CD8-positive, alpha-beta memory T cell (primary cell): Measurements from ENCODE around the gene HSPG2. TPM values are rescaled to one million over a fixed set of nuclear protein-coding genes. Genes with fewer than 3 reads are reported as not detected.
A peak's percentile ranks its signal among the peaks of the same experiment; 100 is the strongest.

ENCODE experiments used
- CTCF ChIA-PET: fragments of 350-600 bp; sonication (Branson Sonifier 250); formaldehyde crosslinking; loops from one replicate; lab custom pipeline; 2021; ENCODE audit warnings: antibody characterized with exemption; lab: Charles Lee
- POLR2A ChIA-PET: fragments of 350-600 bp; sonication (Branson Sonifier 250); formaldehyde crosslinking; loops from one replicate; lab custom pipeline; 2021; ENCODE audit warnings: antibody characterized with exemption; lab: Charles Lee
- DNase-seq, 5 donors: peaks; one replicate each; pipeline versions ENCODE4 v3.0.0 to v3.0.0-alpha.2; 2020 to 2022; ENCODE audit warnings: mixed read lengths in 1 of 5
- H3K27ac ChIP-seq: one replicate; pipeline ENCODE4 v1.7.0; 2013; ENCODE audit warnings: low read depth, mild to moderate bottlenecking, low read length, moderate library complexity
- H3K27me3 ChIP-seq: 2 replicates; pipeline ENCODE4 v1.7.0; 2013; ENCODE audit warnings: low read length, mild to moderate bottlenecking; ENCODE audit not compliant: insufficient read depth, poor library complexity, severe bottlenecking
- H3K36me3 ChIP-seq: 2 replicates; pipeline ENCODE4 v1.7.0; 2013; ENCODE audit warnings: mild to moderate bottlenecking, low read length, moderate library complexity; ENCODE audit not compliant: insufficient read depth
- H3K4me1 ChIP-seq: 2 replicates; pipeline ENCODE4 v1.7.0; 2013; ENCODE audit warnings: mild to moderate bottlenecking, low read length, moderate library complexity; ENCODE audit not compliant: insufficient read depth
- H3K4me3 ChIP-seq: 2 replicates; pipeline ENCODE4 v1.7.0; 2013; ENCODE audit warnings: mild to moderate bottlenecking, low read length
- H3K9me3 ChIP-seq: 2 replicates; pipeline ENCODE4 v1.7.0; 2013; ENCODE audit warnings: mild to moderate bottlenecking, low read length
- H3K27ac Mint-ChIP-seq, 8 donors: one replicate each; pipeline ENCODE4 v1.8.0; 2020 to 2021; ENCODE audit warnings: mixed read lengths in 8 of 8, mild to moderate bottlenecking in 6 of 8, inconsistent platforms in 3 of 8, moderate library complexity in 3 of 8
- H3K27me3 Mint-ChIP-seq, 2 donors: one replicate each; pipeline ENCODE4 v1.8.0; 2020 to 2021; ENCODE audit warnings: mixed read lengths in 2 of 2, mild to moderate bottlenecking in 1 of 2, moderate library complexity in 1 of 2
- H3K36me3 Mint-ChIP-seq, 3 donors: one replicate each; pipeline ENCODE4 v1.8.0; 2020 to 2021; ENCODE audit warnings: mixed read lengths in 3 of 3, inconsistent platforms in 1 of 3, mild to moderate bottlenecking in 1 of 3
- H3K4me1 Mint-ChIP-seq, 3 donors: one replicate each; pipeline ENCODE4 v1.8.0; 2020 to 2021; ENCODE audit warnings: mixed read lengths in 3 of 3, inconsistent platforms in 1 of 3, mild to moderate bottlenecking in 1 of 3
- H3K4me3 Mint-ChIP-seq, 7 donors: one replicate each; pipeline ENCODE4 v1.8.0; 2020 to 2021; ENCODE audit warnings: mixed read lengths in 7 of 7, mild to moderate bottlenecking in 6 of 7, moderate library complexity in 4 of 7, inconsistent platforms in 2 of 7
- H3K9me3 Mint-ChIP-seq, 5 donors: one replicate each; pipeline ENCODE4 v1.8.0; 2020 to 2022; ENCODE audit warnings: mixed read lengths in 5 of 5, mild to moderate bottlenecking in 3 of 5, moderate library complexity in 2 of 5, inconsistent platforms in 1 of 5
- polyA plus RNA-seq: library from polyadenylated mRNA; unstranded; fragments of 300-500 nt; fragmentation: Illumina TruSeq; gene quantifications from one replicate; pipeline ENCODE4 v1.2.3, GENCODE V29; 2021
- total RNA-seq, 2 experiments: library from RNA; stranded (reverse); gene quantifications; one replicate each; pipeline ENCODE4 v1.2.3, GENCODE V29; 2021

The HSPG2 gene
- total and polyA plus RNA-seq, 3 experiments from 2014 or later = 0.24 to 0.72 TPM; not detected in 1

DNA sequence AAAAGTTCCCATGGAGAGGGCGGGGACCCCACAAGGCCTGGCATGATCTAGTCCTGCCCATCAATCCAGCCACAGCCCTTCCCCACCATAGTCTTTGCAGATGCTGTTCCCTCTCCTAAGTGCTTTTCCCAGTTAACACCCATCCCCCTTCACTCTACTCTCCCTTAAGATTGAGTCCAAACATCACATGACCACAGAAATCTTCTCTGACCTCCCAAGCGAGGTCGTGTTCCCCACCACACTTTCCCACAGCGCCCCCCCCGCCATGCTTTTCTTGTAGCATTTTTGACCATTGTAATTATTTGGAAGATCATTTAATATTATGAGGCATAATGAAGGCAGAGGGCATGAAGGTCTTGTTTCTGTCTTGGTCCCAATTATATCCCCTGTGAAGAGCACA lies 4.3 kb upstream of the HSPG2 start:
- Histone ChIP-seq H3K4me3 (no peak overlapping the region), H3K4me1 (peaks cover 6% of the 10 kb centered on the region), H3K27ac (no peak overlapping the region), H3K27me3 (no peaks in the 10 kb centered on the region), H3K36me3 (no peaks in the 10 kb centered on the region), H3K9me3 (no peaks in the 10 kb centered on the region)
- H3K9me3 Mint-ChIP-seq = peaks cover 0 to 4% (median 0%) of the 10 kb centered on the region in 5 donors
- H3K4me1 Mint-ChIP-seq = peaks cover 6 to 13% (median 8%) of the 10 kb centered on the region in 3 donors
- CTCF ChIA-PET = no interaction called here
- peaks cover 4 to 17% of the 10 kb centered on the region in 2 donors for H3K27me3 Mint-ChIP-seq
- no peak overlapping the region for H3K4me3 Mint-ChIP-seq
- H3K36me3 Mint-ChIP-seq = peaks cover 0 to 4% (median 0%) of the 10 kb centered on the region in 3 donors
- no peak for DNase-seq
- POLR2A ChIA-PET = no interaction called here
- H3K27ac Mint-ChIP-seq = peak overlapping the region in 1 of 8 donors; percentile 26

DNA sequence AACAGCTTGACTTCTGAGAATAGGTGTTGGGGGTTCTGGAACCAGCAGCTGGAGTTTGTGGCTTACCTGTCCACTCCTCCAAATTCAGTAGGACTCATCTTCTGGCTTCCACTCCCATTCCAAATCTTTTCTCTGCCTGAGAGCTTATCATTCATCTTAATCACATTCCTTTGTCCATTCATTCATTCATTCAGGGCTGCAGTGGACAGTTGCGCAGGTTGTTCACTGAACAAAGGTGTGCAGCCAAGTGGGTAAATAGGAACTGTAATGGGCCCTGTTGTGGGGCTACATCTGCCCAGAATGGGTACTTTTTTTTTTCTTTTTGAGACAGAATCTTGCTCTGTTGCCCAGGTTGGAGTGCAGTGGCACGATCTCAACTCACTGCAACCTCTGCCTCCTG lies 3.4 kb upstream of the HSPG2 start:
- H3K27me3 Mint-ChIP-seq = peaks cover 4 to 19% of the 10 kb centered on the region in 2 donors
- Histone ChIP-seq H3K4me3 (no peak overlapping the region), H3K27ac (no peak overlapping the region), H3K27me3 (no peaks in the 10 kb centered on the region), H3K9me3 (no peaks in the 10 kb centered on the region), H3K4me1 (peaks cover 12% of the 10 kb centered on the region), H3K36me3 (no peaks in the 10 kb centered on the region)
- no peak for DNase-seq
- no peak overlapping the region for H3K27ac Mint-ChIP-seq
- H3K9me3 Mint-ChIP-seq = peaks cover 0 to 4% (median 0%) of the 10 kb centered on the region in 5 donors
- peaks cover 6 to 17% (median 8%) of the 10 kb centered on the region in 3 donors for H3K4me1 Mint-ChIP-seq
- peaks cover 0 to 4% (median 0%) of the 10 kb centered on the region in 3 donors for H3K36me3 Mint-ChIP-seq
- POLR2A ChIA-PET = no interaction called here
- CTCF ChIA-PET = no interaction called here
- H3K4me3 Mint-ChIP-seq = peak overlapping the region in 2 of 7 donors; percentile 7 to 42

DNA sequence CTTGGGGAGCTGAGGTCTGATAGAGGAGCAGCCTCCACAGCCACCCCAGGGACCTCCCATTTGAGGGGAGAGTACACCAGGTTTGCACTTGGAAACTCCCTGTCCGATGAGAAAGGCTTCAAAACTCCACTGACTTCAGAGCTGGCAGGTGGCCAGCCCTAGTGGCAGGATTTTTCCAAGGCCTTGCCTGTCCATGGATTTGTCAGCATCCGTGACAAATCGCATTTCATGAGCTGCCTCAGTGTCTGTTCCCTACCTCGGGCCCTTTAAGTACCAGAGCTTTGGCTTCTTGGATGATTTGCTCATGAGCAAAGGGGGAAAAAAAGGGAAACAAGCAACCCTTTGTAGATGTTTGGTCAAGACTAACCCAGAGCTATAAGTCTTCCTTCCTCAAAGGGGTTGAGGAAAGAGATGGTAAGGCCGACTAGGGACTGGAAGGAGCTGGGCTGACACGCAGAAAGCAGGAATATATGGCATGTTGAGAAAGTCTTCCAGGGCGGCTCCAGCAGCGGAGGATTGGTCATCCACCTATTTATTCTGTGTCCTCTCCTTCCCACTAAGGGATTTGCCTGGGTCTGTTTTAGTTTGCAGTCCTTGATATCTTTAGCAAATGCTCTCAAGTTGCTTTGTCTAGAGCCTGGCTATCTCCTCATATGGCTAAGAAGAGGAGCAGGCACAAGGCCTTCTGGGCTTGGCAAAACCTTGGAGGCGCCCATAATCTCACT lies 2.7 kb upstream of the HSPG2 start:
- Histone ChIP-seq H3K4me3 (no peak overlapping the region), H3K27ac (no peak overlapping the region), H3K36me3 (no peaks in the 10 kb centered on the region), H3K9me3 (no peaks in the 10 kb centered on the region), H3K27me3 (no peaks in the 10 kb centered on the region), H3K4me1 (peaks cover 12% of the 10 kb centered on the region)
- H3K4me3 Mint-ChIP-seq = peak overlapping the region in 2 of 7 donors; percentile 29 to 42
- ChIA-PET POLR2A (no interaction called here), CTCF (interaction anchor here (1.2 kb wide), 1 partner anchor 24 kb away, joined by 3 read pairs; no protein-coding TSS in a partner anchor)
- H3K4me1 Mint-ChIP-seq = peaks cover 6 to 20% (median 8%) of the 10 kb centered on the region in 3 donors
- H3K27ac Mint-ChIP-seq = peak overlapping the region in 1 of 8 donors; percentile 24
- peaks cover 4 to 22% of the 10 kb centered on the region in 2 donors for H3K27me3 Mint-ChIP-seq
- no peak for DNase-seq
- H3K36me3 Mint-ChIP-seq = peaks cover 0 to 4% (median 0%) of the 10 kb centered on the region in 3 donors
- peaks cover 0 to 4% (median 0%) of the 10 kb centered on the region in 5 donors for H3K9me3 Mint-ChIP-seq

GRCh38 chr1:21938732-21939538 lies 1.8 kb upstream of the HSPG2 start:
- no peak overlapping the region for H3K27ac ChIP-seq
- peaks cover 12% of the 10 kb centered on the region for H3K4me1 ChIP-seq
- Mint-ChIP-seq H3K27me3 (peaks cover 4 to 26% of the 10 kb centered on the region in 2 donors), H3K4me3 (peak overlapping the region in 6 of 7 donors; percentile 47 to 86 (median 72)), H3K36me3 (peaks cover 0 to 4% (median 0%) of the 10 kb centered on the region in 3 donors), H3K4me1 (peaks cover 6 to 20% (median 8%) of the 10 kb centered on the region in 3 donors), H3K9me3 (peaks cover 0 to 4% (median 0%) of the 10 kb centered on the region in 5 donors), H3K27ac (peak overlapping the region in 1 of 8 donors; percentile 11)
- no peak for DNase-seq
- ChIA-PET POLR2A (interaction anchor here (0.9 kb wide), 1 partner anchor 10 kb away, joined by 3 read pairs; no protein-coding TSS in a partner anchor), CTCF (interaction anchor here (1.2 kb wide), 1 partner anchor 25 kb away, joined by 3 read pairs; no protein-coding TSS in a partner anchor)
- H3K27me3 ChIP-seq = no peaks in the 10 kb centered on the region
- no peaks in the 10 kb centered on the region for H3K36me3 ChIP-seq
- no peak overlapping the region for H3K4me3 ChIP-seq
- no peaks in the 10 kb centered on the region for H3K9me3 ChIP-seq

DNA sequence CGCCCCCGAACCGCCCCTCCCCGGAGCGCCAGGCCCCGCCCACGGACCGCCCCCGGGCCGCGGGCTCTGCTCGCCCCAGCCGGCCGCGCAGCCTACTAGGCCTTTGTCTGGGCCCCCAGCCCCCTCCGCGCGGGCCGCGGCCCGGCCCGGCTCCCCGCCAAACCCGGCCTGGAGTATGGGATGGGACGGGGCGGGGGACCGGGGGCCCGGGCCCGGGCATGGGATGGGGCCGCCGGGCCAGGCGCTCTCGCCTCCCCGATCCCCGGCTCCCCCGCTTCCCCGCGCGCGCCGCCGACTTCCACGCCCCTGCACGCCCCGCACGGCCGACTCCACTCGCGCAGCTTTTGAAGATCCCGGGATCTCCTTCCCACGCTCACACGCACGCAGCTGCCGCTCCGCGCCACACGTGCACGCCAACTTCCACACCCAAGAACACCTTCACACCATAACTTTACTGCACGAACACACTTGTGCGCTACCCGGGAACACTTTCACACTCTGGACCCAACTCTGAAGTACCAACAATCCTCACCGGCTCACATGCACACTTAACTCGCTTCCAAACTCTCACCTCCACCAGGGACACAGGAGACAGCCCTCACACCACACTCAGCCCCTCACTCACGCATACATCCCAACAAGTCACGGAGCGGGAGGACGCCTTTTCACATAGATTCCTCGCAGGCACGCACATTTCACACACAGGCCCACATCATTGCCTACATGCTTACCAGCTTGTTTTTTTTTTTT lies 437 bp upstream of the HSPG2 start:
- H3K9me3 ChIP-seq = no peaks in the 10 kb centered on the region
- Mint-ChIP-seq H3K36me3 (peaks cover 0 to 4% (median 0%) of the 10 kb centered on the region in 3 donors), H3K4me1 (peaks cover 6 to 20% (median 8%) of the 10 kb centered on the region in 3 donors), H3K9me3 (peaks cover 0 to 4% (median 0%) of the 10 kb centered on the region in 5 donors), H3K27ac (peak overlapping the region in 5 of 8 donors; percentile 12 to 86 (median 58)), H3K27me3 (peaks cover 7 to 26% of the 10 kb centered on the region in 2 donors), H3K4me3 (peak overlapping the region; percentile 83 to 93 (median 87))
- ChIA-PET POLR2A (no interaction called here), CTCF (no interaction called here)
- H3K36me3 ChIP-seq = no peaks in the 10 kb centered on the region
- DNase-seq = peak; percentile 40 to 75 (median 61)
- H3K27me3 ChIP-seq = no peaks in the 10 kb centered on the region
- peak overlapping the region; percentile 58 for H3K4me3 ChIP-seq
- peak overlapping the region; percentile 6 for H3K27ac ChIP-seq
- peaks cover 19% of the 10 kb centered on the region for H3K4me1 ChIP-seq

- H3K27me3 ChIP-seq = no peaks in the 10 kb centered on the region
- Mint-ChIP-seq H3K4me3 (peak overlapping the region; percentile 32 to 71 (median 67)), H3K36me3 (peaks cover 0 to 4% (median 0%) of the 10 kb centered on the region in 3 donors), H3K4me1 (peaks cover 6 to 20% (median 8%) of the 10 kb centered on the region in 3 donors), H3K27ac (no peak overlapping the region), H3K27me3 (peaks cover 7 to 26% of the 10 kb centered on the region in 2 donors), H3K9me3 (peaks cover 0 to 4% (median 0%) of the 10 kb centered on the region in 5 donors)
- H3K4me1 ChIP-seq = peaks cover 19% of the 10 kb centered on the region
- peak overlapping the region; percentile 58 for H3K27ac ChIP-seq
- no peaks in the 10 kb centered on the region for H3K9me3 ChIP-seq
- no peaks in the 10 kb centered on the region for H3K36me3 ChIP-seq
- DNase-seq = peak in 1 of 5 donors; percentile 9
- H3K4me3 ChIP-seq = peak overlapping the region; percentile 50
- ChIA-PET POLR2A (no interaction called here), CTCF (no interaction called here)
These were observed 611 bp downstream of the HSPG2 start for GRCh38 chr1:21936366-21937031.

DNA sequence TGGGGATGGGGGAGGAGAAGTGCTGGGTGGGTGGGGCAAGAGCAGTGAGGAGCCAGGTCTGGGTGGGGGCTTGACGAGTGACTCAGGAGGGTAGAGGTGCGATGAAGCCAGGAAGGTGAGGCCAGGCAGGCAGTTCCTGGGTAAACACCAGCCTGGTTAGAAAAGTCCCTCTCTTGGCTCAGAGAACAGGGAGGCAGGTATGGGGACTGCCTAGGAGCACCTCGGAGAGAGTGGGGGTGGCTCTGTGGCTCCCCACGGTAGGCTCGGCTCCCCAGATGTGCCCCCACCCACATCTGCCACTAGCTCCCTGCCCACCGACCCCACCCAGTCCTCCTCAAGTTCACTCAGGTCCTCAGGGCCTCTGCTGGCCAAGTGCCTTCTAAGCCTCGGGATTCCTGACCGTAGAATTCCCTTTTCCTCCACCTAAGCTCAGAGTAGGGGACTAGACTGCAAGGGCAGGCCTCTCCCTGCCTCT lies 1.2 kb downstream of the HSPG2 start:
- Histone ChIP-seq H3K4me3 (peak overlapping the region; percentile 50), H3K27me3 (no peaks in the 10 kb centered on the region), H3K9me3 (no peaks in the 10 kb centered on the region), H3K4me1 (peaks cover 19% of the 10 kb centered on the region), H3K36me3 (no peaks in the 10 kb centered on the region), H3K27ac (peak overlapping the region; percentile 58)
- ChIA-PET CTCF (no interaction called here), POLR2A (no interaction called here)
- peaks cover 0 to 4% (median 0%) of the 10 kb centered on the region in 5 donors for H3K9me3 Mint-ChIP-seq
- H3K27ac Mint-ChIP-seq = no peak overlapping the region
- H3K4me1 Mint-ChIP-seq = peaks cover 6 to 20% (median 8%) of the 10 kb centered on the region in 3 donors
- peaks cover 7 to 26% of the 10 kb centered on the region in 2 donors for H3K27me3 Mint-ChIP-seq
- DNase-seq = no peak
- H3K4me3 Mint-ChIP-seq = peak overlapping the region in 6 of 7 donors; percentile 29 to 70 (median 68)
- peaks cover 0 to 4% (median 0%) of the 10 kb centered on the region in 3 donors for H3K36me3 Mint-ChIP-seq
